Regular cardiac myocyte (primary cell): ENCODE data around the gene NRIP1. TPM values are rescaled to one million over a fixed set of nuclear protein-coding genes. Genes with fewer than 3 reads are reported as not detected.

Experiments used
- total RNA-seq: library from RNA; depleted of rRNA; stranded (reverse); fragments of >200 nt; gene quantifications from 2 replicates; pipeline ENCODE4 v1.2.3, GENCODE V29; 2014

Gene NRIP1, protein sequence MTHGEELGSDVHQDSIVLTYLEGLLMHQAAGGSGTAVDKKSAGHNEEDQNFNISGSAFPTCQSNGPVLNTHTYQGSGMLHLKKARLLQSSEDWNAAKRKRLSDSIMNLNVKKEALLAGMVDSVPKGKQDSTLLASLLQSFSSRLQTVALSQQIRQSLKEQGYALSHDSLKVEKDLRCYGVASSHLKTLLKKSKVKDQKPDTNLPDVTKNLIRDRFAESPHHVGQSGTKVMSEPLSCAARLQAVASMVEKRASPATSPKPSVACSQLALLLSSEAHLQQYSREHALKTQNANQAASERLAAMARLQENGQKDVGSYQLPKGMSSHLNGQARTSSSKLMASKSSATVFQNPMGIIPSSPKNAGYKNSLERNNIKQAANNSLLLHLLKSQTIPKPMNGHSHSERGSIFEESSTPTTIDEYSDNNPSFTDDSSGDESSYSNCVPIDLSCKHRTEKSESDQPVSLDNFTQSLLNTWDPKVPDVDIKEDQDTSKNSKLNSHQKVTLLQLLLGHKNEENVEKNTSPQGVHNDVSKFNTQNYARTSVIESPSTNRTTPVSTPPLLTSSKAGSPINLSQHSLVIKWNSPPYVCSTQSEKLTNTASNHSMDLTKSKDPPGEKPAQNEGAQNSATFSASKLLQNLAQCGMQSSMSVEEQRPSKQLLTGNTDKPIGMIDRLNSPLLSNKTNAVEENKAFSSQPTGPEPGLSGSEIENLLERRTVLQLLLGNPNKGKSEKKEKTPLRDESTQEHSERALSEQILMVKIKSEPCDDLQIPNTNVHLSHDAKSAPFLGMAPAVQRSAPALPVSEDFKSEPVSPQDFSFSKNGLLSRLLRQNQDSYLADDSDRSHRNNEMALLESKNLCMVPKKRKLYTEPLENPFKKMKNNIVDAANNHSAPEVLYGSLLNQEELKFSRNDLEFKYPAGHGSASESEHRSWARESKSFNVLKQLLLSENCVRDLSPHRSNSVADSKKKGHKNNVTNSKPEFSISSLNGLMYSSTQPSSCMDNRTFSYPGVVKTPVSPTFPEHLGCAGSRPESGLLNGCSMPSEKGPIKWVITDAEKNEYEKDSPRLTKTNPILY (N-terminal part only)
- 38.1 and 72.5 TPM in 2 replicates for total RNA-seq

DNA sequence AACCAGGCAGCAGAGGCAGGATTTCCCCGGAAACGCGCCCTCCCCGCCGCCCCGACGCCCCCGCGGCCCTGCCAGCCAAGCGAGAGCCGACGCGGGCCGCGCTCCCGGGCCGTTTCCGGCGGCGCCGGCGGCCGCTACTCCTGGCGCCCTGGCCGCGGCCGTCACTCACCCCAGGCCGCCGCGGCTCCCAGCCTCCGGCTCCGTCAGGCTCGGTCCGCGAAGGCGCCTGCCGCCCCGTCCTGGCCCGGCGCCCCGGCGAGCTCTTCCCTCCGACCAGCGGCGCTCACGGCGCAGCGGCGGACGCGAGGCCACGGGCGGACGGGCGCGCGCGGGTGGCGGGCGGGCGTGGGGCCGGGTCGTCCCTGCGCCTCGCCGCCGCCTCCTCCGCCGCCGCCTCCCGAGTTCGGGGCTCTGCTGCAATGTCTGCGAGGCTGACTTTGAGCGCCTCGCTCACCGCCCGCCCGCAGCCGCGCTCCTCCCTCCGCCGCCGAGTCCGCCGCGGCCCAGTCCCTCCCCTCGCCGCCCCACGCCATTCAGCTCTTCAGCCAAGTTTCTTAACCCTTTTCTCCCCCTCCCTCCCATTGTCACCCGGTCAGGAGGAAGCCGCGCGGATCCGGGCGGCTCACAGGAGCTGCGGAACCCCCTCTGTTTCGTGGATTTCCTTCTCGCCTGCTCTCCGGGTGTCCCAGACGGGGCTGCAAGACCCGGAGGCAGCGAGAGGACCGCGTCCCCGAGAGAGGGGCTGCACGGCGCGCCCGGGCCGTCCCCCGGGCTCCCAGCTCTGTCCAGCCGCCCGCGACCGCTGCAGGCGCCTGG is at the start of gene NRIP1:
Gene NRIP1 (minus strand): TSS at position 425 of the 816 bp plus-strand sequence. CDS start 96,808 bp downstream, outside the sequence.

